Activated CD4-positive, alpha-beta memory T cell treated with anti-CD3 and anti-CD28 coated beads, Interleukin-2, amount 10 ng/mL, durations not matched to agents 7 days and 5 days (primary cell): ENCODE results near the gene PXYLP1. TPM values are rescaled to one million over a fixed set of nuclear protein-coding genes. Genes with fewer than 3 reads are reported as not detected.
"Not testable (repeated sequence)": the region's sequence is repeated elsewhere in the genome, so short reads cannot be mapped to it uniquely, and the experiment has no call there.

Source experiments
- CTCF ChIA-PET: fragments of 350-600 bp; sonication (Branson Sonifier 250); formaldehyde crosslinking; loops from one replicate; lab custom pipeline; 2021; ENCODE audit warnings: antibody characterized with exemption, inconsistent platforms; lab: Charles Lee
- POLR2A ChIA-PET: fragments of 350-600 bp; sonication (Branson Sonifier 250); formaldehyde crosslinking; loops from one replicate; lab custom pipeline; 2021; ENCODE audit warnings: antibody characterized with exemption; lab: Charles Lee
- DNase-seq: peaks from one replicate; pipeline ENCODE4 v3.0.0-alpha.2; 2020
- H3K27ac Mint-ChIP-seq: one replicate; pipeline ENCODE4 v1.8.0; 2021; ENCODE audit warnings: mild to moderate bottlenecking, mixed read lengths
- H3K27me3 Mint-ChIP-seq: one replicate; pipeline ENCODE4 v1.8.0; 2021; ENCODE audit warnings: mixed read lengths
- H3K36me3 Mint-ChIP-seq: one replicate; pipeline ENCODE4 v1.8.0; 2021; ENCODE audit warnings: low read depth, mixed read lengths
- H3K4me1 Mint-ChIP-seq: one replicate; pipeline ENCODE4 v1.8.0; 2021; ENCODE audit warnings: mixed read lengths
- H3K4me3 Mint-ChIP-seq: one replicate; pipeline ENCODE4 v1.8.0; 2021; ENCODE audit warnings: mild to moderate bottlenecking, mixed read lengths
- H3K9me3 Mint-ChIP-seq: one replicate; pipeline ENCODE4 v1.8.0; 2021; ENCODE audit warnings: mixed read lengths
- total RNA-seq, 2 experiments: library from RNA; stranded (reverse); gene quantifications; one replicate each; pipeline ENCODE4 v1.2.3, GENCODE V29; 2021

The PXYLP1 gene
- total RNA-seq, 2 experiments from 2014 or later, result 16.1 to 16.5 TPM

DNA sequence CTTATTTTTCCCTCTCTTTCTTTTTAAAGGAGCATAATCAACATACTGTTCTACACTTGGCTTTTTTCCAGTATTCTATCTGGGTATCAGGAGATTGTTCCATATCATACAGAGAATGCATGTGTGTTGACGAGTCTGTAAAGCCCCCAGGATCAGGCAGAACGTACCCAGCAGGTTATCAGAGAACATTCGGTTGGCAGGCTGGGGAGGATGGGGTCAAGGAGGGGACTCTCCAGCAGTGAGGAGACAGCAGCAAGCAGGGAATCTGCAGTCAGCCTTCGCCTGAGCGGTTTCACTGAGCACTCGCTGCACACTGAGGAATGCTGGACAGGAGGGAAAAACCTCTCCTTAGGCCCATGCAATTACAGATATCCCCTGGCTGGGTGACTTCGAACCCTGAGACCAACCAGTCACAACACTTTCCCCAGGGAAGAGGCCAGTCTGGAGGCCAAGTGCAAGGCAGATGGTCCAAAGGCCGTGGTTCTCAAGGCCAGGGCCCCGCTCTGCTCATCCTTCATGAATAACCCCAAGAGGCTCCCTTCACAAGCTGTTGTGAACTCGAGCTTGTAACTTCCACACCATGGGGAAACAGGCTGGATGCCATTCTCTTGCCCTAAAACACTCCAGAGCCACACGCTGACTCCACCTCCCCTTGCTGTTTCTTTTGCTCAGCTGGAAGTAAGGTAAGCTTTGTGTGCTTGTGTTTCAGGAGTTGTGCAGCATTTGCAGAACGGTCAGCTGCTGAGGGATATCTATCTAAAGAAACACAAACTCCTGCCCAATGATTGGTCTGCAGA is 60.1 kb downstream of the PXYLP1 start:
- Mint-ChIP-seq H3K9me3 (no peaks in the 10 kb centered on the region), H3K4me3 (no peak overlapping the region), H3K27me3 (no peaks in the 10 kb centered on the region), H3K4me1 (peaks cover 20% of the 10 kb centered on the region), H3K36me3 (peaks cover 29% of the 10 kb centered on the region), H3K27ac (no peak overlapping the region)
- POLR2A ChIA-PET, result interaction anchor here (1.0 kb wide), 2 partner anchors 20 kb away, joined by 3 read pairs; no protein-coding TSS in a partner anchor
- DNase-seq, result no peak
- CTCF ChIA-PET, result no interaction called here

DNA sequence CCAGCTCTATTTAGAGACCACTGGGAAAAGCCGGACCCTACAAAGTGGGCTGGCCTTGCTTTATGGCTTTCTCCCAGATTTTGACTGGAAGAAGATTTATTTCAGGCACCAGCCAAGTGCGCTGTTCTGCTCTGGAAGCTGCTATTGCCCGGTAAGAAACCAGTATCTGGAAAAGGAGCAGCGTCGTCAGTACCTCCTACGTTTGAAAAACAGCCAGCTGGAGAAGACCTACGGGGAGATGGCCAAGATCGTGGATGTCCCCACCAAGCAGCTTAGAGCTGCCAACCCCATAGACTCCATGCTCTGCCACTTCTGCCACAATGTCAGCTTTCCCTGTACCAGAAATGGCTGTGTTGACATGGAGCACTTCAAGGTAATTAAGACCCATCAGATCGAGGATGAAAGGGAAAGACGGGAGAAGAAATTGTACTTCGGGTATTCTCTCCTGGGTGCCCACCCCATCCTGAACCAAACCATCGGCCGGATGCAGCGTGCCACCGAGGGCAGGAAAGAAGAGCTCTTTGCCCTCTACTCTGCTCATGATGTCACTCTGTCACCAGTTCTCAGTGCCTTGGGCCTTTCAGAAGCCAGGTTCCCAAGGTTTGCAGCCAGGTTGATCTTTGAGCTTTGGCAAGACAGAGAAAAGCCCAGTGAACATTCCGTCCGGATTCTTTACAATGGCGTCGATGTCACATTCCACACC is 60.9 kb downstream of the PXYLP1 start:
- ChIA-PET CTCF (no interaction called here), POLR2A (interaction anchor here (1.0 kb wide), 1 partner anchor 19 kb away, joined by 3 read pairs; no protein-coding TSS in a partner anchor)
- no peaks in the 10 kb centered on the region for H3K27me3 Mint-ChIP-seq
- H3K4me3 Mint-ChIP-seq, result no peak overlapping the region
- H3K9me3 Mint-ChIP-seq, result no peaks in the 10 kb centered on the region
- no peak for DNase-seq
- no peak overlapping the region for H3K27ac Mint-ChIP-seq
- peaks cover 23% of the 10 kb centered on the region for H3K36me3 Mint-ChIP-seq
- peaks cover 20% of the 10 kb centered on the region for H3K4me1 Mint-ChIP-seq

DNA sequence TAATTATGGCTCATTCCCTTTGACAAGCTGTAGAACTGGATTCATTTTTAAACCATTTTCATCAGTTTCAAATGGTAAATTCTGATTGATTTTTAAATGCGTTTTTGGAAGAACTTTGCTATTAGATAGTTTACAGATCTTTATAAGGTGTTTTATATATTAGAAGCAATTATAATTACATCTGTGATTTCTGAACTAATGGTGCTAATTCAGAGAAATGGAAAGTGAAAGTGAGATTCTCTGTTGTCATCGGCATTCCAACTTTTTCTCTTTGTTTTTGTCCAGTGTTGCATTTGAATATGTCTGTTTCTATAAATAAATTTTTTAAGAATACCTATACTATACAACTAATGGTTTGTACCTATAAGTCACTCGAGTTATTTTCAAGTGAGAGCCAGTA is 62.7 kb downstream of the PXYLP1 start:
- Mint-ChIP-seq H3K9me3 (no peaks in the 10 kb centered on the region), H3K27ac (peak overlapping the region; percentile 31), H3K4me1 (peaks cover 20% of the 10 kb centered on the region), H3K4me3 (peak overlapping the region; percentile 60), H3K36me3 (peaks cover 20% of the 10 kb centered on the region), H3K27me3 (peaks cover 5% of the 10 kb centered on the region)
- DNase-seq, result no peak
- ChIA-PET CTCF (interaction anchor here (0.5 to 1.6 kb wide), 4 partner anchors 10 to 160 kb away, joined by 3 to 7 read pairs (median 6); no protein-coding TSS in a partner anchor), POLR2A (interaction anchor here (0.9 to 1.5 kb wide), 5 partner anchors 10 to 63 kb away, joined by 3 to 8 read pairs (median 3); partner anchors contain the start of gene PXYLP1)

DNA sequence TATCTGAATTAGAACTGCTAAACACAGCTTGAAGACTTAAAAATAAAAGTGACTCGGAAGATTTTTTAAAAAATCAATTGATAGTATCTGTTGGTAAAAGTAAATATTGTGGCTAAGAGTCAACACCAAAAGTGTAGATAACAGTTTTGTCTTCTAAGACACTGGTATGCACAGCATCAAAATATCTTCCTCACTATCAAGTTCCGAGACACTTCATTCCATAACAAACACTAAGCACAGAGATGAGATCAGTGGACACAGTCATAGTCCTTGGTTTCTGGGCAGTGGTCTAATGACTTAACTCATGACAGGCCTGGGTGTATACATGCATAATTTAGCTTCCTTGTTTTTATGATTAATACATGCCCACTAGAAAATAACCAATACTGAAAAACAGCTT is 63.2 kb downstream of the PXYLP1 start:
- Mint-ChIP-seq H3K4me1 (peaks cover 19% of the 10 kb centered on the region), H3K9me3 (no peaks in the 10 kb centered on the region), H3K27me3 (peaks cover 5% of the 10 kb centered on the region), H3K4me3 (peak overlapping the region; percentile 60), H3K27ac (peak overlapping the region; percentile 31), H3K36me3 (peaks cover 20% of the 10 kb centered on the region)
- ChIA-PET POLR2A (interaction anchor here (0.9 to 1.5 kb wide), 6 partner anchors 10 to 63 kb away, joined by 3 to 8 read pairs (median 3); partner anchors contain the start of gene PXYLP1), CTCF (interaction anchor here (0.5 to 1.6 kb wide), 7 partner anchors 10 to 262 kb away, joined by 3 to 7 read pairs (median 4); partner anchors contain the start of gene PXYLP1)
- DNase-seq, result no peak

DNA sequence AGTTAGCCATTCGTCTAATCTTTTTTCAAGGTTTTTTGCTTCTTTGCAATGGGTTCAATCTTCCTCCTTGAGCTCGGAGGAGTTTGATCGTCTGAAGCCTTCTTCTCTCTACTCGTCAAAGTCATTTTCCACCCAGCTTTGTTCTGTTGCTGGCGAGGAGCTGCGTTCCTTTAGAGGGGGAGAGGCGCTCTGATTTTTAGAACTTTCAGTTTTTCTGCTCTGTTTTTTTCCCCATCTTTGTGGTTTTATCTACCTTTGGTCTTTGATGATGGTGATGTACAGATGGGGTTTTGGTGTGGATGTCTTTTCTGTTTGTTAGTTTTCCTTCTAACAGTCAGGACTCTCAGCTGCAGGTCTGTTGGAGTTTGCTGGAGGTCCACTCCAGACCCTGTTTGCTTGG is 68.8 kb downstream of the PXYLP1 start:
- H3K36me3 Mint-ChIP-seq, DNase-seq, POLR2A ChIA-PET, H3K9me3 Mint-ChIP-seq, H3K27me3 Mint-ChIP-seq, H3K27ac Mint-ChIP-seq, H3K4me3 Mint-ChIP-seq: not testable (repeated sequence)
- peaks cover 18% of the 10 kb centered on the region for H3K4me1 Mint-ChIP-seq
- CTCF ChIA-PET, result interaction anchor here (1.6 to 5.5 kb wide), 3 partner anchors 9 to 68 kb away, joined by 3 to 37 read pairs (median 15); partner anchors contain the start of gene PXYLP1

DNA sequence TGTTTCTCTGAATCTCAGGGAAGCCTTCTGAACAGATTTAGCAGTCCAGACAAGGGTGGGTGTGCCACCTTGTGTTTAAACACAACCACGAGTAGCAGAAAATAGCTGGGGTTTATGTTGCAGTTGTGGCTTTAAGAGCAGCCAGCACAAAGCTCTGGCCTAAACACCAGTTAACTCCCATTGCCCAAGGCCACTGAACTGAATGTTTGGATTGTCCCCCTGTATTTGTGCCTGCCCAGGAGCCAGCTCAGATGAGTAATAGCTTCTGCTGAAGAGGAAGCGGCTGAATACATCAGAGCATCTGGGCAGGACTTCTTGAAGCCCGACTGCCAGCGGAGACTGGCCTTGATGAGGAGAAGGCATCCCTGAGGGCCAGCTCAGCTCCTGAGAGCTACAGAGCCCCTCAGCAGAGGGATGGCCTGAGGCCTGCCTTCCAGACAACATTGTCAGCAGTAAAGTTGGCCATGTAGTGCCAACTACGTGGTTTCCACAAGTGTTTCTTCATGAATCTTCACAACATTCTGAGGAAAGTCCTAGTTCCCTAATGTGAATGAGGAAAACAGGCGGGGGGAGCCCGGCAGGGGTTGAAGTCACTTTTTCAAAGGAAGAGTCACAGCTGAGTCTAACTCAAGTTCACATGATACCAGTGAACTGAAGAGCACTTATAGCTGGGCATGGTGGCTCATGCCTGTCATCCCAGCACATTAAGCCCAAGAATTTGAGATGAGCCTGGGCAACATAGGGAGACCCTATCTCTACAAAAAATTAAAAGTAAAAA is 70.9 kb downstream of the PXYLP1 start:
- H3K27ac Mint-ChIP-seq, result no peak overlapping the region
- peaks cover 27% of the 10 kb centered on the region for H3K4me1 Mint-ChIP-seq
- peaks cover 7% of the 10 kb centered on the region for H3K27me3 Mint-ChIP-seq
- DNase-seq, result no peak
- H3K4me3 Mint-ChIP-seq, result no peak overlapping the region
- ChIA-PET POLR2A (interaction anchor here (1.3 to 1.6 kb wide), 4 partner anchors 9 to 86 kb away, joined by 3 to 9 read pairs (median 6); partner anchors contain the start of gene PXYLP1), CTCF (interaction anchor here (0.8 to 18.1 kb wide), 11 partner anchors 8 to 154 kb away, joined by 3 to 374 read pairs (median 9); partner anchors contain the start of gene PXYLP1)
- H3K36me3 Mint-ChIP-seq, result peaks cover 4% of the 10 kb centered on the region
- no peaks in the 10 kb centered on the region for H3K9me3 Mint-ChIP-seq

DNA sequence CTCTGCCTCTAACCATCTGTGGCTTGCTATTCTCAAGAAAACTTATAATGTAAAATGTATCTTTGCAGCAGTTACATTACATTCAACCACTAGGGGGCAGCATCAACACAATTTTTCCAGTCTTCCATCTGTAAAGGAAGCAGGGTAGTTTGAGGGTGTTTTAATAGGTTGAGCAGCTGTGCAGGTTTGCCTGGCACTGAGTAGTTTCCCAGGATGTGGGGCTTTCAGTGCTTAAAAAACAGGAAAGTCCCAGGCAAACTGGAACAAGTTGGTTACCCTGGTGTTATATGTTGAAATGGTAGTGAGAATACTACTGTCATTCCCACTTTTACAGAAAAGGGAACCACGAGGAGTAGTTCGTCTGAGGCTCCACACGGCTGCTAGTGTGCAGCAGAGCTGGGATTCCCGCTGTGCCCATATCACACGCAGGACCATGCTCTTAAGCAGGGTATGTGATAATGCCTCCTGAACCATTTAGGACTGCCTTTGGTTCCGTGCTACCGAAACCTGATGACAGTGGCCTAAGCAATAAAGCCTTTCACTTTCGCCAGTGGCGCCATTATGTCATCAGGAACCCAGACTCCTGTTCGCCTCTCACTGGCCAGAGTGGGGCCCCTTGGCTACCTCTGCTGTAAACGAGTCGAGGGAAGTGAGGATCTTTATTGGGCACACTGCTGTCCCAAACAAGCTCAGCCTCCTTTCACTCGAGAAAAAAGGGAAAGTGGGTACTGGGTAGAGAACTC is 72.0 kb downstream of the PXYLP1 start:
- Mint-ChIP-seq H3K36me3 (peaks cover 4% of the 10 kb centered on the region), H3K9me3 (no peaks in the 10 kb centered on the region), H3K27me3 (peaks cover 5% of the 10 kb centered on the region), H3K4me1 (peaks cover 37% of the 10 kb centered on the region), H3K4me3 (no peak overlapping the region), H3K27ac (no peak overlapping the region)
- CTCF ChIA-PET, result interaction anchor here (0.7 to 18.1 kb wide), 13 partner anchors 8 to 153 kb away, joined by 3 to 374 read pairs (median 8); partner anchors contain the start of gene PXYLP1
- DNase-seq, result peak; percentile 60
- POLR2A ChIA-PET, result interaction anchor here (0.8 to 2.4 kb wide), 9 partner anchors 8 to 151 kb away, joined by 3 to 9 read pairs (median 4); partner anchors contain the start of gene PXYLP1

DNA sequence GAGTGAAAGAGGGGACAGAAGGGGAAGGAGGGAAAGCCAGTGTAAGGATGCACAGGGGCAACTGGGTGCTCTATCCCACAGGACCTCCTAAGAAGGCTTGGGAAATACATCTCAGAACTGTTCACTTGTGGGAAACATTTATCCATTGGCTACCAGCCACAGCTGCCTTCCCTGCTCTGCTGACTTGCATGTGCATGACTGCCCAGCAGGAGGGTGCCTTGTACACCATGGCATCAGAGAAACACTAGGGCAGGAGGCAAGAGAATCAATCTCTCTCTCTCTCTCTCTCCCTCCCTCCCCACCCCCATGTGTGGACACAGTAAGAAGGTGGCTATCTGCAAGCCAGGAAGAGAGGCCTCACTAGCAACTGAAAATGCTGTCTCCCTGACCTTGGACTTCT is 73.8 kb downstream of the PXYLP1 start:
- ChIA-PET POLR2A (interaction anchor here (2.0 to 2.4 kb wide), 3 partner anchors 11 to 149 kb away, joined by 7 to 8 read pairs (median 8); no protein-coding TSS in a partner anchor), CTCF (interaction anchor here (0.6 to 18.1 kb wide), 19 partner anchors 10 to 721 kb away, joined by 3 to 374 read pairs (median 7); partner anchors contain the start of gene PXYLP1)
- DNase-seq, result no peak
- H3K36me3 Mint-ChIP-seq, result no peaks in the 10 kb centered on the region
- peaks cover 44% of the 10 kb centered on the region for H3K4me1 Mint-ChIP-seq
- no peaks in the 10 kb centered on the region for H3K27me3 Mint-ChIP-seq
- no peak overlapping the region for H3K4me3 Mint-ChIP-seq
- no peaks in the 10 kb centered on the region for H3K9me3 Mint-ChIP-seq
- no peak overlapping the region for H3K27ac Mint-ChIP-seq

DNA sequence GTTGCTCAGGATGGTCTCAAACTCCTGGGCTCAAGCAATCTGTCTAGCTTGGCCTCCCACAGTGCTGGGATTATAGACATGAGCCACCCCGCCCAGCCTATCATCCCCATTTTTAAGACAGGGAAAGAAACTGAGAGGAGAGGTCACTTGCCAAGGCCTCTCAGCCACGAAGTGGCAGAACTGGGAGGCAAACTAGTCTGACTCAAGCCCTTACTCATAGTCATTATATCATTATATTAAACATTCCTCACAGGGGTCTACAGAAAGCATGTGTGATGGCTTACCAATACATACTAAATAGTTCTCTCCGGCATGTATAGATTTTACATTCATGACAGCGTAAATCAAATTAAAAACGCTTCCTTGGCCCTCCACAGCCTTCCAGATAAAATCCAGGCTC is 74.7 kb downstream of the PXYLP1 start:
- H3K27ac Mint-ChIP-seq, result no peak overlapping the region
- CTCF ChIA-PET, result interaction anchor here (0.6 to 18.1 kb wide), 13 partner anchors 9 to 930 kb away, joined by 3 to 374 read pairs (median 5); partner anchors contain the start of gene PXYLP1
- no peak overlapping the region for H3K4me3 Mint-ChIP-seq

DNA sequence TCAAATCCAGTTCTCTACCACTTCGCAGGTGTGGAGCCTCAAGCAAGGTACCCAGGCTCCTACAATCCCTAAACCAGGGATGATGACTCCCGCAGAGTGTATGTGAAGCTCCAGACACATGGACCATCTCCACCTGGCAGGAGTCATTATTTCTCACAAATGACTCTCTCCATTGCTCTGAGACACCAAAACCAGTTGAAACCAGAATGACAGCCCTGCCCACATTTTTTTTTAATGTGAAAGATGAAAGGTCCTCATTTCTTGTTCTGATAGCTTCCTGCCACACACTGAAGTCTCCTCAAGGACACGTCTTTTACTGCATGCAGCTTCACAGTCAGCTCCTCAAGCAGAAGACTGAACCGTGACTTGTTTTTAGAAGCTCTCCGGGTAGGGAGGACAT is 75.3 kb downstream of the PXYLP1 start:
- H3K4me1 Mint-ChIP-seq, result peaks cover 53% of the 10 kb centered on the region
- peak overlapping the region; percentile 46 for H3K4me3 Mint-ChIP-seq
- no peaks in the 10 kb centered on the region for H3K36me3 Mint-ChIP-seq
- POLR2A ChIA-PET, result interaction anchor here (0.9 to 3.1 kb wide), 13 partner anchors 9 to 181 kb away, joined by 3 to 17 read pairs (median 7); partner anchors contain the start of gene PXYLP1
- no peaks in the 10 kb centered on the region for H3K27me3 Mint-ChIP-seq
- peak overlapping the region; percentile 74 for H3K27ac Mint-ChIP-seq
- H3K9me3 Mint-ChIP-seq, result no peaks in the 10 kb centered on the region
- DNase-seq, result peak; percentile 30
- CTCF ChIA-PET, result interaction anchor here (0.6 to 18.1 kb wide), 10 partner anchors 9 to 568 kb away, joined by 3 to 374 read pairs (median 3); partner anchors contain the start of gene PXYLP1

More for the DNA sequence above, 74.7 kb downstream of the PXYLP1 start:
- Mint-ChIP-seq H3K9me3 (no peaks in the 10 kb centered on the region), H3K4me1 (peaks cover 51% of the 10 kb centered on the region), H3K27me3 (no peaks in the 10 kb centered on the region), H3K36me3 (no peaks in the 10 kb centered on the region)
- no peak for DNase-seq
- POLR2A ChIA-PET, result interaction anchor here (1.0 to 3.1 kb wide), 10 partner anchors 9 to 181 kb away, joined by 3 to 17 read pairs (median 7); no protein-coding TSS in a partner anchor
